Kidney capillary endothelial cell (primary cell): ENCODE data around the gene DAAM1.

Experiments
- DNase-seq: peaks from one replicate; pipeline ENCODE4 v3.0.0-alpha.2; 2018; ENCODE audit warnings: low spot score

DAAM1 gene

DNA sequence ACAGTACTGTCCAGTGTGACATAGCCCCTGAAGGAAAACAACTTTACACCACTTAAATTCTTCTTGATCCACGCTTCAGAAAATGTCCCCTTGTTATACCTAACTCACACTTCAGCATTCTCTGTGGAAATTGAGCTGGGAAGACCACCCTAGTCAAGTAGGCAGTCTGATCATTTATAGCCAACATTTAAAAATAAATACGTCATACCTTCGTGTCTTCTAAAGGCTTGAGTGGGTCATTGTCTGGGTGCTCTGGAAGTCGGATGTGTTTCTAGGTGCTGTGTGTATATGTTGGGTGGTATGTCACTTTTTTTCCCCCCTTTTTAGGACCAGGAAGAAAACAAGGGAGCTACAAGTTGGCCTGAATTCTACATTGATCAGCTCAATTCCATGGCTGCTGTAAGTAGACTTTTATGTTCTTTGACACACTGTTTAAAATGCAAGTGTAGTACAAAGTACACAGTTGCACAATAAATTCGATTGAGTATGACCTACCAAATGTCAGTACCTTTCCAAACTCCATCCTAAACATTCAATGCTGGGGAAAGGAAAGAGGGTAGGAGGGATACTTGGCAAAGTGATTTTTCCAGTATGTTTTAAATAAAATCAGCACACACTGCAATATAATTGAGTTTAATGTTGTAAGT, 126.6 kb downstream of the DAAM1 start:
- no peak for DNase-seq

DNA sequence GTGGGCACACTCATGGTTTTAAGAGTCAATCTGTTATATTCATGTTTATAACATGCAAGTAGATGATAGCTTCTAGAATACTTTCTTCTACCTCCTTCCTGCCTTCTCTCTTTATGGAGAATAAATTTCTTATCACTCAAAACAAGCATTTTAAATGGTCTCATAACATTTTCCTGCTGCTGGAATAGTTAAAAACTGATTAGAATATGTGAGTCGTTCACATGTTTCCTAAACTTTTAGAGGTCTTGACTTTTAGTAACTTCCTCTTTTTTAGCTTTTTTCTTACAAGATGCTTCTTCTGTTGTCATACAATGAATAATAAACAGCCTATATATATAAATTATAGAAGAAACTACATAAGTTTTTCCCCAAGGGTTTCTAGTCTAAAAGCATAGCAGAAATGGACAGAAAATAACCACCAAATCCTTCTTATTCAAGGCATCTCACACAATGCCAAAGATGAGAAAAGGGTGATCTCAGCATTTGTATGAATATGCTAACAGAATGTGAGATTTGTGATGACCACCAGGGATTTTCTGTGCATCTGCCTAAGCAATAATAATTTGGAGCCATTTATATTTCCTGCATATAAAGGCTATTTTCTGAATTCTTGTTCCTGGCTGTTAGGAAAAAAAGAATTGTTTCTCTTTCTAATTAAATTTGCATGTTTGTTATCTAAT, 127.8 kb downstream of the DAAM1 start:
- DNase-seq = no peak

DNA sequence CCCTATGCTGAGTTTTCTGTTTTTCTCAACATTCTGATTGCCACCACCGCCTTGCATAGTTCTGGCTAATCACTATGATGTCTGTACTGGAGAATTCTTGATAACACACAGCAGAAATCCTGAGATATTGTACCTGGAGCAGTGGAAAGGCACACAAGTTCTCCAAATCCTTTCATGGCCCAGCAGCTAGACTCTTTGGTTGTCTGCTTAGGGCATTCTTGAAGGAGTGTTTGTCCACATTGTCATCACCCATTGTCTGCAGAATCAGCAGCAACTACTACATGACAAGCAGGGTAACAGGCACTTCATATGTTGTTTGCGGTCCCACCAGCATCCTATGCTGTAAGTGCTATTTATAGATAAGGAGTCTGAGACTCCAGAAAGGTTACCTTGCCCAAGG, 128.9 kb downstream of the DAAM1 start:
- no peak for DNase-seq

DNA sequence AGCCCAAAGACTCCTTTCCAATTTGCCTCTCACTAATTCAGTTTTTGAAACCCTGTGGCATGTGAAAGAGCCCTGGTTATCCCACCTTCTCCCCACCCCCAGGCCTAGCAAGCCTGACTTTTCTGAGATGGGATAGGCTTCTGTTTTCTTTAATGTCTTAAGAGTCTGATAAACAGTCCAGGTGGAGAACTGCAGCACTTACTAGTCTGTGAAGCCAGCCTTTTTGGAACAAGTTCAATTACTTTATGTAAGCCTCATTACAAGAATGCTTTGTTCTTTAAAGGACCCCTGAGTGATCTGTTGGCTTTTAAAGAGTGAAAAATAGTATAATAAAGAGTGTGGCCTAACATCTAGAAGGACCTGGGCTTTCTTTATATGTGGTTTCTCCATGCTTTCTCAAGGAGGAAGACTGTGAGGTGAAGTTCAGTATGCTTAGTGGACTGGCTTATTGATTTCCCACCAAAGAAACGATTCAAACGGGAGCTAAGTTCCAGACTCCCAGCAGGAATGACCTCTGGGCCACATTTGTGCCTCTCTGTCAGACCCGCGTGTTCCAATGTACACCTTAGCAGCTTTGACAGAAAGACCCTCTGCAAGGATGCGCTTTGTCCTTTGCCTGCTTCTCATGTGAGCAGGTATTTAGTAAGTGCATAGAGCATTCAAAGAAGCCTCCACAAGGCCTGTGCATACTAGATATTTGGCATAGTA, 129.5 kb downstream of the DAAM1 start:
- no peak for DNase-seq

DNA sequence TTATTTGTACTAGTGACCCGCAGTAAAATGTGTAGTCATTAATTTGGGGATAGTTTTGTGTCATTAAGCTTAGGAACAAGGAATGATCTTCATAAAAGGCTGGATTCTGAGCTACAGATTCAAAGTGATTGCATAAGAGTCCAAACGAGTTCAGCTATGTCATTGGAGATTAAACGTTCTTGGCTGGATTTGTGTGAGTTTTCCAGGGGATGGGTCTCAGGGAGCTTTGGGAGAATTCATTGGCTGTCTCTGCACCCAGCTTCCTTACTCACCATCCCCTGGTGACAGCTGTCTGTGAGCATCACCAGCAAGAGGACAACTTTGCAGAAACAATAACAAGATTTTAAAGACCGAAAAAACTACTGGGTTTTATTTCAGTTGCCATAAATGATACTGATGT, 130.4 kb downstream of the DAAM1 start:
- no peak for DNase-seq

DNA sequence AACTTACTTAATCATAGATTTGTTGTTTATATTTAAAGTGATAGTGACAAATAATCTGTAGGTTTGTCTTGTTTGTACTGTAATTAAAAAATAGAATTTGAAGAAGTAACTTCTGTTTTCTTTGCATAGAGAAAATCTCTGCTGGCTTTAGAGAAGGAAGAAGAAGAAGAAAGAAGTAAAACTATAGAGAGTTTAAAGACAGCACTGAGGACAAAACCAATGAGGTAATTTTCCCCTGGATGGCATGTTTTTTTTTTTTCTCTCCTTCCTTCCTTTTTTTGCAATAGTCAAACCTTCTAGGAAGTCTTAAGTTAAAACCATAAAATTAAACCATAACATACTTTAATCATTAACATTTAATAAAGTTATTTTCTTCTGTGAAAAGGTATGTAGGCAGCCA, 131.9 kb downstream of the DAAM1 start:
- no peak for DNase-seq

DNA sequence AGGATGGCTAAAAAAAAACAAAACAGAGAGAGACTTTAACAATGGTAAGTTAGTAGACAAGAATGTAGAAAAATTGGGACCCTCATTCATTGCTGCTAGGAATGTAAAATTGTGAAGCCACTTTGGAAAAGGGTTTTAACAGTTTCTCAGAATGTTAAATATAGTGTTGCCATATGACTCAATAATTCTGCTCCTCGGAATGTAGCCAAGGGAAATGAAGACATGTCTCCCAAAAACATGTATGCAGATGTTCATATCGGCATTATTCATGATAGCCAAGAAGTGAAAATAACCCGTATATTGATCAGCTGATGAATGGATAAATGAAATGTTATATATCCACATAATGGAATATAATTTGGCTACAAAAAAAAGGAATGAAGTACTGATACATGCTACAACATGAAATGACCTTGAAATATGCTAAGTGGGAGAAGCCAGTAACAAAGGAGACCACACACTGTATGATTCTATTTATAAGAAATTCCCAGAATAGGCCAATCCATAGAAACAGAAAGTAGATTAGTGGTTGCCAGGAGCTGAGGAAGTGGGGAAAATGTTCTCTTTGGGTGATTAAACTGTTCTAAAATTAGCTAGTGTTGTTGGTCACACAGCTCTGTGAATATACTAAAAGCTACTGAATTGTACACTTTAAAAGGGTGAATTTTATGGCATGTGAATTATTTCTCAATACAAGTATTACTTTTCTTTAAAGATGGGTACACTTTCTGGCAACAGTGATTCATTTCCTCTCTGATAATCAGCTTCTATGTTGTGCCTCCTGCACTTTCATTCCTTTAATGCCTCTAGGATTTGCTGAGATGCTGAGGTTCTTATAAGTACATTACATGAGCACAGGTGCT, 132.5 kb downstream of the DAAM1 start:
- peak; percentile 35 for DNase-seq

DNA sequence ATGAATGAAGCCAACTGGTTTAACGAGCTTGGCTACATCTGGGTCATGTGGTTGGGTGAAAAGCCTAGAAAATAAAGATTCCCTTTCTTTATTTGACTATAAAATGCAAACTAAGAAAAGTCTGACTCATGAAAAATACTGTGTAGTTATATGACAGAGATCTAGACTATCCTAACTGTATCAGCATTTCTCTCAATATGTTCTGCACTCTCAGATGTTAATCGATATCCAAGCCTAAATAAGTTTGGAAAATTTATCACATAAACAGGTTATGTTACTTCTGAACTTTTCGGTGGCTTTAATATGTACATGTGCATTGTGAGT, 133.1 kb downstream of the DAAM1 start:
- no peak for DNase-seq

DNA sequence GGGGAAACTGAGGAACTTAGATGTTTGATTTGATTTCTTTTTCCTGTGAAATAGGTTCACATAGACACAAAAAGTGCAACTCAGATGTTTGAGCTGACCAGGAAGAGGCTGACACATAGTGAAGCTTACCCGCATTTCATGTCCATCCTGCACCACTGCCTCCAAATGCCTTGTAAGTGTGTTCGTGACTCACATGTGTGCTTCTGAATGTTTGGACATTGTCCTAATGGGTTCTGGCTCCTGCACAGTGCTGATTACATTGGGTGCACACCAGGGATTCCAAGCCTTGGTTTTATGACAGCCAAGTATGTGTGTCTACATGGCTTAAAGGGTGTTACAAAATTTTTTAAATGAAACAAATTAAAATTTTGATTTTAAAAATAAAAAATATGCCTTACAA, 137.4 kb downstream of the DAAM1 start:
- DNase-seq = no peak

DNA sequence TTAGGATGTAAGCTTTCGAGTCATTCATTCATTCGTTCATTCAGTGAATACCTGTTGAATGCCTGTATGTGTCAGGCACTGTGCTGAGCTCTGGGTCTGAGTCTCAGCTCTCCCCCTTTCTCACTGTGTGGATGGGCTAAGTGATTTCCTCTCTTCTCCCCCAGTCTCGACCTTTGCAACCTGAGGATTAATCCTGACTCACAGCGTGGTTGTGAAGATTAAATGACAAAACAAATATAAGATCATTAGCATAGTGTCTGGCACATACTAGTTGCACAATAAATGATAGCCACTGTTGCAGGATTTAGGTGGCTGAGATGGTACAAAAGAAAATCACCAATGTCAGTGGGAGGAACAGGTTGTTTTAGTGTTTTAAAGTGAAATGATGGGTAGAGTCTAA, 140.0 kb downstream of the DAAM1 start:
- no peak for DNase-seq

- no peak for DNase-seq
Measured at GRCh38 chr14:59330455-59330854, 142.0 kb downstream of the DAAM1 start.

GRCh38 chr14:59331217-59331616, 142.8 kb downstream of the DAAM1 start:
- no peak for DNase-seq

GRCh38 chr14:59332727-59333126, 144.3 kb downstream of the DAAM1 start:
- peak; percentile 69 for DNase-seq

DNA sequence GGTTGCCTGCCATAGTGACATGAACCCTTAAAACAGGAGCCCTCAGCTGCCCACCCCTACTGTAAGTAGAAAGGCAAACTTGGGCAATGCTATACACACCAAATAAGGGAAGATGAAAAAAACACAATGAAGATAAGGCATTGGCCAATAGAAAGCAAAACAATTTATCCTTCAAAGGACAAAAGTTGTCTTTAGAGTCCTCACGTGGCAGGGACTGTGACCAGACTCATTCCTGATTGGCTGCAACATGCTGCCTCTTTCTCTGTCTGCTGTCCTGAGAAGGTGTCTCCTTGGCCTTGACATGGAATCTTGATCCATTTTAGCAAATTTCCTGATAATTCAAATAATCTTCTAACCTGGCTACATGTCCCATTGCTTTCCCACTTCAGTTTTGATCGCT, 144.8 kb downstream of the DAAM1 start:
- no peak for DNase-seq

GRCh38 chr14:59333668-59334067, 145.2 kb downstream of the DAAM1 start:
- DNase-seq = no peak

GRCh38 chr14:59334253-59334652, 145.8 kb downstream of the DAAM1 start:
- no peak for DNase-seq

DNA sequence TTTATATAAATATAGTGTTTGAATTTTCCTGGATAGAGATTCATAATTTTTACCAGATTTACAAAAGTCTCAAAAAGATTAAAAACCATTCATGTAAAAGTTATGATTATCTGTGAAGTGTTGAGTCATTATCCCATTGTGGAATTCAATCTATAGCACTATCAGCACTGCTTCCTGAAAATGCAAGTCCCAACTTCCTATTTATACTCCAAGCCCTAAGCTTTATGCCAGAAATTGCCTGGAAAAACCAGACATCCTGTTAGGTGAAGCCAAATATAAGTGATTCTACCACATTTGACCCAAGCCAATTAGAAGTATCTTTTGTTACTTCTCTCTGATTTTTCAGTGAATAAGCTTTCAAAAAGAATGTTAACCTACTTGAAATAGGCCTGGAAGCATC, 147.6 kb downstream of the DAAM1 start:
- DNase-seq = peak; percentile 75

DNA sequence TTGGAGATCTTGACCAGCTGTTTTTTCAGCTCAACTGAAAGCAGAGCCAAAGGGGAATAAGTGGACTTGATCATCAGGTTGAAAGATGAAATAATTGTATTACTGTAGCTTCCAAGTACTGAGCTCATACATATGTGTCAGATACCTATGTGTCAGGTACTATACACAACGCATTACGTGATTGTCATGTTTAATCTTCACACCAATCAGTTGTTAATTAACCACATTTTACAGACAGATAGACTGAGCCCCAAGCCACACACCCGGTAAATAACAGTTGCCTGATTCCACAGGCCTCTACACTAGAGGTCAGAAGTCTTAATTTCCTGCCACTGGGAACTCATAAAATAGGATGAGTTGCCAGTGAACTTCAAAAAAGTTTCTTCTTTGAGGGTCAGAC, 148.2 kb downstream of the DAAM1 start:
- no peak for DNase-seq

GRCh38 chr14:59337141-59337611, 148.7 kb downstream of the DAAM1 start:
- DNase-seq = peak; percentile 58

DNA sequence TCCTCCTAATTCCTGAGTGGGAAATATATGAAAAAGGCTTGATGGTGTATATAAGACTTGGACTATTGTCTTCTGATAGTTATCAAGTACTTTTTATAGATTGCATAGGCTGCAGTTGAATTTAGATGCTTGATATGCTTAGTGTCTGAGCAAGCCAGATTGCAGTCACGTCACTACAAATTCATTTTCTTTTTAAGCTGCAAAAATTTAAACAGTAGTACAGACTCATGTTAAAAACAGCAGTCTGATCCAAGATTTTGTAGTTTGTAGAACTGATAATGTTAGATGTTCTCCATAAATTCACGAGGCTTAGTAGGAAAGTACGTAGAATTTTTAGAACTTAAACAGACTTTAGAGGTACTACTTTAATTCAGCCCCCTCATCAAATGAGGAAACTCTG, 150.3 kb downstream of the DAAM1 start:
- DNase-seq = no peak

DNA sequence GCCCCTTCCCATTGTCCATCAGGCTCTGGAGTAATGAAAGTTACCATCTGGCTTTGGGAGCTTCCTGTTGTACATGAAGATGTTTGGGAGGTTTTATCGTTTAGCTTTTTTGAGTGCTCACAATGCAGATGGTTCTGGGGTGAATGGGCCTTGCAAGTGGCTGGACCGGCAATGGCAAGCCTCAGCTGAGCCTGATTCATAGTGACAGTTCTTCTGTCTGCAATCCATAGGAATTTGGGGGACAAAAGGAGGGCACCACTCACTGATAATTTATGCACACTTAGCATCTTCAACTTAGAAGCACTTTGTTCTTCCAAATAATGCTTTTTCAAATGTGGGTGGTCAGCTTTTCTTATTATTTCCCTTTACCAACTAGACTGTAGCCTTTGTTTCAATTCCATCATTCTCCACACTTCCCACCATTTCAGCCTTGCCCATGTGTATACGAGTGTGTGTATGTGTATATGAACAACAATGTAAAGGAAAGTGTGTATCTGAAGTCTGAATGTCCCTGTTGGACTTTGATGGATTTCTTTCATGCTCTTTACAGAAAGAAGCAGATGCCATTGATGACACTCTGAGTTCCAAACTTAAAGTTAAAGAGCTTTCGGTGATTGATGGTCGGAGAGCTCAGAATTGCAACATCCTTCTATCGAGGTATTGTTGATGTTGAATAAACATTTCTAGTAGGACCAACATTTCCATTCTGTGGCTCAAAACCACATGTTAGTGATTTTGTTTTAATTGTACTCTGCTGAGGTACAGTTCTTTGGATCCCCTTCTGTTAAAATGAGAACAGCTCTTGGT, 151.3 kb downstream of the DAAM1 start:
- no peak for DNase-seq
